DMS79 treated with DMSO at 0.1 percent for 48 hours (cell line): Measurements from ENCODE around the gene NKAIN2.

ENCODE experiments used
- DNase-seq: peaks from one replicate; lab custom pipeline; 2025; lab: John Stamatoyannopoulos, UW

NKAIN2 gene

DNA sequence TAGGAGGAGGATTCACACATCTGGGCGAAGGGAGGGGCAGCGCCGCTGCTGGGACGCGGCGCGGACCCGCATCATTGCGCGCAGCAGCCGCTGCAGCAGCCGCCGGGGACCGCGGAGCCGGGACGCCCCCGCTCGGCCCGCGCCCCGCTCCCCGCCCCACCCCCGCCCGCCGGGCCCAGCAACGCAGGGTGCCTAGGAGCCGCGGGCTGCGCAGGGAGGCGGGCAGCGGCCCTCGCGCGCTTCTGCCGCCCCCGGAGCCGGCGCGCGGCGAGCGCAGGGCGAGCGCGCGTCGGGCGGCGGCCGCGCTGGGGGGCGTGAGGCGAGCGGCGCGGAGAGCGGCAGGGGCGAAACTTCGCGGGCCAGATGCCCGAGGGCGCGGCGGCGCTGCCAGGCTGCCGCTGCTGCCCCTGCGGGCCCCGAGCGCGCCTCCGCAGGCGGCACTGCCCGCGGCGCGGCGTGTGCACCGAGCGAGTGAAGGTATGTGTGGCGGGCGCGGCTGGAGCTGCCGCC lies at the start of gene NKAIN2:
Gene NKAIN2, plus strand, starts transcription at position 362 of the 510 bp plus-strand sequence.
- no peak for DNase-seq

DNA sequence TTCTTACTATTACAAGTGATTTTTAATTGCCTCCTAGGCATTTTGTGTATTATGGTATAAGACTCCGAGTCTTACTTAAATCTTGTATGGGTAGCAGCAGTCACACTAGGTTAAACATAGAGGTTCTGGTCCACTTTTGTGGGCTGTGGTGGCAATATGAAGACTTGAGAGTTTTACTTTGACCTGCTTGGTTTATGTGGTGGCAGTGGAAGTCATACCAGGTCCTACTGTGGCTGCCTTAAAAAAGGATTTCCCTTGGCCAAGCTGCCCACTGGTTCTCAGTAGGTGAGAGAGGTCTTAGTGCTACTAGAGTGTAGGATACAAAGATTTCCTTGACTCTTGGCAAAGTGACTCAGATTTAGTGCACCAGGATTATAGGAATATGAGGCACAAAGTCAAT lies 44.2 kb upstream of the NKAIN2 start:
- no peak for DNase-seq

DNA sequence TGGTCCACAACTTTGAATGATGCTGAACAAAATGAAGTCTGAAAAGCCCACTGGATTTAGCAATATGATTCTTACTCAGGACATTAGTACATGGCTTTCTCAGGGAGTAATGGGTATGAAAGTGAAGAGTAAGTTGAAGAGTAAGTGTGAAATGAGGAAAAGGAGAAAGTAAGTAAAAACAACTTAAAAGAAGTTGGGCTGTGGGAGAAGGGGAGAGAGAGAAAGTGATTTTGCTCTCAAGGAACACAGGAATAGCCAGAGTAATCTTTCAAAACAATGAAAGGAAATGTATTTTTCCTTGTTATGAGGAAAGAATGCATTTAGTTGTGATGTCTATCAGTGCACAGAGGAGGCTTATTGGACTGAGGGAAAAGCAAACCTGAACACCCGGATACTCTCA lies 39.8 kb upstream of the NKAIN2 start:
- DNase-seq: no peak

DNA sequence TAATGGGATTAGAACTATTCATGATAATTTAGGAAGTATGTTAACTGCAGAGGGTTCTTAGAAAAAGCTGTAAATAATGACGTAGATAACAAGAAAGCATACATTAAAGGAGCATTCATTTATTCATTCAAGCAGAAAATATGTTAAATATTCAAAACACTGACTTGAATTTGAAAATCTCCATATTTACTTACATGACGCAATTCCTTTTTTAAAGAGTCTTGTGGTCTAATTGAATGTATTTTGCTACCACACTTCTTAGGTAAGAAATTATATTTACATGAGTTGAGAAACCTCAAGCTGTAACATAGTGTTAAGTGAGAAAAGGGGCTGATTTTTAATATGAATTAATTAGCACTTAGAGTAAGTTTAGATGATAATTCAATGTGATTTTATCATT lies 38.9 kb upstream of the NKAIN2 start:
- DNase-seq: no peak

DNA sequence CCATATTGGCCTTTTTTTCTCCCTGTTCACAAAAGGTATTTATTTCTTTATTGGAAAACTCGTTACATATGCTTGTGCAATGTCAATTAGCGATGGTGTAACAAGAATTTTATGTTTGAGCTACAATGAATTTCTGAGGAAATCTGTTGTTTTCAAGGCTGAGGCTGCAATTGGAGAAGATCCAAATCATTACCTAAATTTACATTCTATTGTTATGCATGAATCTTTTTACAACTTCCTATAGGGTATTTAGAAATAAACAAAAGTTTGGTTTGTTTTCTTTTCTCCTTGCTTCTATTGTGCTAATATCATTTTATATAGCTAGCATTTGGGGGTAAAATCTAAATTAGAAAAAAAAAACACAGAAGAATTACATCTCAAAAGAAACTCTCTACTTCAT lies 34.7 kb upstream of the NKAIN2 start:
- no peak for DNase-seq

DNA sequence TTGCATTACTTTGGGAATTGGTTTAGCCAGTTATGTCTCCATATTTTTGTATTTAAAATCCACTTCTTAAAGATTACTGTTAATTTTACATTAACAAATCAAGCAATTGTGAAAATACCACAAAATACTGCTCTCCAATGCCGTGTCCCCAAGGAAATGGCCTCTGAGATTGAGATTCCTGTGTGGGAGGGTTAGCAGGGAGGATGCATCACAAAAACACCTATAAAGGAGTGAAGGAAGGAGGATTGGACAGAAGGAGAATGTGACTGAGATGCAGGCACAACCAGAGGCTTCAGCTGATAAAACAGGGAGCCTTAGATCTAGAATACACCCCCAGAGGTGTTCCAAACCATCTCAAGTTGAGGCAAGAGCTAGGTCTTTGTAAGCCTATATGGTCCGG lies 34.2 kb upstream of the NKAIN2 start:
- no peak for DNase-seq

DNA sequence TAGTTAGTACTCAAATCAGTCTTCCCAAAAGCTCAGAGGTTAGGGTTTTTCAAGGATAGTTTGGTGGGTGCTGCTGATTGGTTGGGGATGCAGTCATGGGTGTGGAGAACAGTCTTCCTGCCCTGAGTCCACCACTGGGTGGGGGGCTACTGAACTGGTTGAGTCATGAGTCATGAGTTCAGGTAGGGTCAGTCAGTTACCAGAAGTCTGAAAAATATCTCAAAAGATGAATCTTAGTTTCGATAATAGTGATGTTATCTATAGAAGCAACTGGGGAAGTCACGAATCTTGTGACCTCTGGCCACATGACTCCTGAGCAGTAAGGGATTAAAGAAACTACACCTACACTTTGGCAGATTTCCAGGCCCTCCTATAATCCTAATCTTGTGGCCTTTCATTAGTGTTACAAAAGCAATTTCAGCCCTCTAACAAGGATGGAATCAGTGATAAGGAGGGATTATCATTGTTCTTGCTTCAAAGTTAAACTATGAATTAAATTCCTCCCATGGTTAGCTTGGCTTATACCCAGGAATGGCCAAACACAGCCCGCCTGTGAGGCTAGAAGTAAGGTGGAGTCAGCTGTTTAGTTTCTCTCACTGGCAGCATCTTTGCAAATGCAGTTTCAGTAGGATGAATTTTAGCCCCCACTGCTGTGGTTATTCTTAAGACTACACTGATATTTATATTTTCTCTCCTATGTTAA lies 33.3 kb upstream of the NKAIN2 start:
- DNase-seq: no peak

DNA sequence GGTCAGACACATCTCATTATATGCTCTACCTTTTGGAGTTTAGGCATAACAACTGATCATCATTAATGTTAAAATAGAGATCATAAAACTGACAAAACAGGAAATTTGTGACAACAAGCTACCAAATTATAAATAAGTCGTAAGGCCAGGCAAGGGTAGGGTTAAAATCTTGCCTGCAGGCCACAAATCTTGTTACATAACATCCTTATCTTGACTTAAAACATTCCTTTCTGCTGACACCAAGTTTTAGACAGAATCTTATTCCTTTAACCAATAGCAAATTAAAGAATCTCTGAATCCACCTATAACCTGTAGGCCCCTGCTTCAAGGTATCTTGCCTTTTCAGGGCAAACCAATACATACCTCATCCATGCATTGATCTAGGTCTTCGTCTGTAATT lies 32.5 kb upstream of the NKAIN2 start:
- no peak for DNase-seq

DNA sequence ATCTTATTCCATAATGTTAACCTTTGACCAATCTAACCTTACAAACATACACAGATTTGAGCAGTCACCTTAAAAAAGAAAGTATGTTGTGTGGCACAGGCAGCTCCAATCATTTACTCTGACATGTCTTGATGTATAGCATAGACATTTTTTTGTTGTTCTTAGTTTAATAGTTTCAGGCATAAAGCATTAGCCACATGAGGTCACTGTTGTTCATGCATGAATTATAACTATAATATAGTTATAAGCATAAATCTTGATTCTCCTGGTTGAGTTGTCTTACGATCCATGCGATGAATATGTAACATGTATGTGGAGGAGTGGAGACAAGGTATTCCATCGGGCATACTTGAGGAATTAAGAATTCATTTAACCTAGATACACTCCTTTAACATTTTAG lies 26.1 kb upstream of the NKAIN2 start:
- DNase-seq: peak; percentile 9

DNA sequence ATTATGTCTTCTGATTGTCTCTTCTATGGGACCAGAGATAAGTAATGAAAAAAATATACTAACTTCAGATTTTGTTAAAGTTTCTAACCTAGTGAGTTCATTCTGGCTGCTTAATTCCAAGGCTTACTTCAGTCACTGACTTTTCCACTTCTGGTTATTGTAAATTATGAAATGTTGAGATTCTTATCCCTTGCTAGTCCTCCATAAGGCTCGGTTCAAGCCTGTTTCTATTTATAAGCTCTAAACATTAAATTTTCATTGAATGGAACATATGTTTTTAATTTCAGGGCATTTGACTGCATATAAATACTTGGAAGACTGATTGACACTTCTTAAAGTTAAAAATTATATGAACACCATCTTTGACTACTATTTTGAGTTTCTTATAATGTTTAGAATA lies 23.6 kb upstream of the NKAIN2 start:
- no peak for DNase-seq

DNA sequence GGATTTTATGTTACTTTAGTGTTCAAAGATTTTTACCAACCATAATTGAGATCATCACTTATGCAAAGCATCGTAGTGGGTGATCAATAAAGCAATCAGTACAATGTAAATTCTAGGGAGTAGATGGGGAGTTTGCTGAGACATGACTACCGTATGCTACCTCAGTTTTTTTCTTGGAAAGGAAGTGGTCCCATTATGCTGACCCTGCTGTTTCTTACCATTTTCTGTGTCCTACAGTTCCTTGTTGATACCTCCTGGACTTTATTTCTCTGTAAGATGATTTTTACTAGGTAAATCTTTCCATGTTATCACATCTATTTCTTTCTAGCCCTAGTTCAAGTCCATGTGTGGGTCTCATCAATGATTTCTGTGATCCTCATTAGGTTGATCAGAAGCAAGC lies 19.3 kb upstream of the NKAIN2 start:
- no peak for DNase-seq

DNA sequence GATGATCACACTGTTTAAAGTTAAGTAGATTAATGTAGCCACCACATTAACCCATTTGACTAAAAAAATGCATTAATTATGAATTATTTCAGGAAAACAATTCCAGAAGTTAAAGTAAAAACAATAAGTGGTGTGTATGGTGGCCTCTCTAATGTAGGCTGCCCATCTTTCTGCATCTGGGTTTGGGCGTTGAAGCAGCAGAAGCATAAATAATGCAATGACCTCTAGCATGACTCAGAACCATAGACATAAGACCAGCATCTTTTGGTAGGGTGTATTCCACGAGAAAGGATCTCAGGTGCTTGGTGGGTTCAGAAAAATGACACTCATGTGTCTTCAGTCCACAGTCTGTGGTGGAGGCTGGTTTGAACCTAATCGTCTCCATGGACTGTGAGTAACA lies 18.6 kb upstream of the NKAIN2 start:
- DNase-seq: no peak

DNA sequence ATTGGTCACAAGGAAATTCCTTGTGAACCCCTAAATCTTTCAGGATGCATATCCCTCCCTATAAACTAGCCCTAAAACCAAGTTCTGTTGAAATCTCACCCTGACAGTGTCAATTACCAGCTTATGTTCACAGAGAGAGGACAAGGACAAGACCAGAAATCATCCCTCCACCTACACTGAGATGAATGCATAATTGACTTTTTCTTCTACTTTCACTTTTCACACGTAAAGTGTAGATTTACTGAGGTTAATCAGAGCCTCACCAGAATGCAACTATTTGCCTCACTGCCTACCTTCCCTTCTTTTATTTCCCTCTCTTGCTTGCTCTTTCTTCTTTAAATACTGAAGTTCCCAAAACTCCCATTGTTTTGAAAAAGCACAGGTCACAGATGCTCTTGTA lies 15.3 kb upstream of the NKAIN2 start:
- DNase-seq: no peak

DNA sequence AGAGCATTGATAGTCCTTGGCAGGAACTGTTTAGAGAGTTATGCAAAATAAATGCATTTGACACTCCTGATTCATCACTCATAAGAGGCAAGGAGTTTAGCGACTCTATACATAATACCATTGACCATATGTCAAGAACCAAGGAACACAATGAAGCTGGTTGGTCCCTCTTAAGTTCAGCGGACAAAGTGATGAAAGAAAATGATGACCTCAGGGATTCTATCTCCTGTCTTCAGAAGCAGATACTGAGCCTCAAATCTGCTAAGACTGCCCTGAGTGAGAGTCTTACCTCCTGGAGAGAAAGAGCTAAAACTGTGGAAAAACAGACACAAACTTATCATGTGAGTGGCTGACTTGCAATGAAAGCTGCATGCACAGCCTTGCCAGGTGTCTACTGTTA lies 9.5 kb upstream of the NKAIN2 start:
- DNase-seq: no peak

DNA sequence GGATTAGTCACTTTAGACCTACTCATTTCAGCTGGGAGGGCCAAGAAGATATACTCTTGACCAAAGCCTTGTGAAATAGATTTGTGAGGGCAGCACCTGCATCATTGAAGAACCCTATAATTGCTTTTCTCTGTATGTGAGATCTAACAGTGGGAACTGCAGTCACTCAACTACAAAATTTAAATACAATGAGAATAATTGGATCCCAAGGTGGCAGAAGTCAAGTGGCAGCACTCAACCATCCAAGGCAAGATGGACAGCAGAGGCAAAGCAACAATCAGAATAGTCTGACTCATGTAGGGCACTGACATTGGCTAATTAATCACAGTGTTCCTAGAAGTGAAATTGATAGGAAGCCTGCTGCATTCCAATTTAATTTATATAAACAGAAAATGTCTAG lies 8.9 kb upstream of the NKAIN2 start:
- no peak for DNase-seq

DNA sequence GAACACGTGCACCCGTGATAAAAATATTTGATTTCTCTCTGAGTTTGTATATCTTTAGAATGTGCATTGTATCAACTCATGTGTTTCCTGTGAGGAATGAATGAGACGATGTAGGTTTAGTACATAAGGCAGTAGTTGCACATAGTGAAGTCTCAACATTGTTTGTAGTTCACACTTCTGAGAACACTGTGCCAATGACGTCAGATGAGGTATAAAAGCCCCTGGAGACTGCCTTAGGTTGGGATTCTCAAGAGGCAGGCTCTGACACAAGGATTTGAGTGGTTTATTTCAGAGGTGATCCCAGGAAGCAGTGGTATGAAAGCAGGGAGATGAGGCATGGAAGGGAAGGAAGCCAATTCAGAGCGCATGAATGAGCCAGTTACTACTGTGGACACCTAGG lies 2.6 kb upstream of the NKAIN2 start:
- no peak for DNase-seq

DNA sequence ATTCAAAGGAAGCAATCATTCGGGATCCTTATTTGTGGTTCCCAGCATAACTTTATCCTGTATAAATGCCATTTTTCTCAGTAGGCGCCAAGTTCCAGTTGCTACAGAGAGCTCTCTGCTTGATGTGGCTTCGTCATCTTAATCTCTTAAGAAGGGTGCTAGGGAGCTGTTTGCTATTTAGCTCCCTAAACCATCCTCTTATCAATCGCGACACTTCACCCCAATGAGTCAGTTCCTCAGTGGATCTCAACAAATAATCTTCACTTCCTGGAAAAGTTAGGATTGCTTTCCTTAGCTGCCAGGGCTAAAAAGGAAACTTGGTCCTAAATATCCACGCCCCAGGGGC lies 1.3 kb upstream of the NKAIN2 start:
- DNase-seq: peak; percentile 79

DNA sequence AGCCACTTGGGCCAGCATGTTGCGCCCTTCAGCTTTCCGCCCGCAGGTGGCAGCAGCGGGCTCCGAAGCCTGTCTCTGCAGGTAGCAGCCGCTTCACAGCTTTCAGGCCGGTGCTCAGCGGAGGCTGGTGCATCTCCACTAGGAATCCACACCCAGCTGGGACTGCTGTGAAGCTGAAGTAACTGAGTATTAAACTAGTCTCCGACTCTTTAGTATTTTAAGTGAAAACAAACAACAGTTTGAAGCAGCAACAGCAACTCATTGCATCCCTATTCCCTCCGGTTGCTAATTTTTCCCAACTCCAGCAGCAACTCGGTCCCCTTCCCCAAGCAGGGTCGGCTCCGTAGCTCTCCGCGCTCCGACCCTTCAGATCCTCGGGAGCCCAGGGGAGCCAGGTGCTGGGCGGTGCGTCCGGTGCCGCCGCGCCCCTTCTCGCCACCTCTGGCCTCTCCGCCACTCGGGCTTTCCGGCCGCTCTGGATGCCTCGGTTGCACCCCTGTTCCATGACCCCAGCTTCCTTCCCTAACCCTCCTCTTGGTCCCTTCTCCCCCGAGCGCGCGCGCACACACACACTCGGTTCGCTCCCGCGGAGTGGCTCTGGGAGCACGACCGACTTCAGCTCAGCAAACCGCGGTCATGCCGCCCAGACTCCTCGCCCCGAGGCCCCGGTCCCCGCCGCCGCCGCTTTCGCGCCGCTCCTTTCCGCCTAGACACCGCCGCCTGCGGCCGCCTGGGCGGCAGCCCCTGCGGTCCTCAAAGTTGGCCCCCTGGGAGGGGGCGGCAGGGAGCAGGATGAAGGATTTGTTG lies 765 bp upstream of the NKAIN2 start:
- DNase-seq: peak; percentile 85

DNA sequence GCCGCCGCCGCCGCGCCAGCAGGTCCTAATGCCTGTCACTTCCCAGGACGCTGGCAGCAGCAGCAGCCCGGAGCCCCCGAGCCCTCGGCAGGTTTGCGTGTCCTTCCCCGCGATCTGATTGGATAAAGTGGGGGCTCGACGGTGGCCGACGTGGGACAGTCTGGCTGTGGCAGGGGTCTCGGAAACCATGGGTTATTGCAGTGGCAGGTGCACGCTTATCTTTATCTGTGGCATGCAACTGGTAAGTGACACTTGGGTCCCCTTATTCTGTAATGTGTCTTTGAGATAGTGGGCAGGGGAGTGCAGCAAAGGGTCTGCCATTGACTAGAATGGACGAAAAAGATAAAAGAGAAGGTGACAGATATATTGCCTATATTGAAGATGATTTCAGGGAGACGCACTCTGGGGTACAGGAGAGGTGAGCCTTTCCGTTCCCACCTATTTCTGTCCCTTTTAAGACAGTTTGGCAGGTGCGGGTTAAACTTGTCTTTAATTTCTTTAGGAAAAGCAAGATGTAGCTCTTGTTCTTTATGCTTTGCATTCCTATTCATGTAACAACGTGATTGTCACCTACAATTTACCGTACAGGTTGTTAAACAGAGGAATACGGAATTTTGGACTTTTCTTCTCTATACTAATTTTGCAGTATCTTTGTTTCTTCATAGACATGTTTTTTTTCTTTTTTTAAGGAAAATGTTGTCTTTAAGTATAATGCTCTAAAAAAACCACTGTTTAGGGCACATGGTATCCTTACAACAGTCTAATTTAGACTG lies 535 bp downstream of the NKAIN2 start:
- DNase-seq: peak; percentile 81

DNA sequence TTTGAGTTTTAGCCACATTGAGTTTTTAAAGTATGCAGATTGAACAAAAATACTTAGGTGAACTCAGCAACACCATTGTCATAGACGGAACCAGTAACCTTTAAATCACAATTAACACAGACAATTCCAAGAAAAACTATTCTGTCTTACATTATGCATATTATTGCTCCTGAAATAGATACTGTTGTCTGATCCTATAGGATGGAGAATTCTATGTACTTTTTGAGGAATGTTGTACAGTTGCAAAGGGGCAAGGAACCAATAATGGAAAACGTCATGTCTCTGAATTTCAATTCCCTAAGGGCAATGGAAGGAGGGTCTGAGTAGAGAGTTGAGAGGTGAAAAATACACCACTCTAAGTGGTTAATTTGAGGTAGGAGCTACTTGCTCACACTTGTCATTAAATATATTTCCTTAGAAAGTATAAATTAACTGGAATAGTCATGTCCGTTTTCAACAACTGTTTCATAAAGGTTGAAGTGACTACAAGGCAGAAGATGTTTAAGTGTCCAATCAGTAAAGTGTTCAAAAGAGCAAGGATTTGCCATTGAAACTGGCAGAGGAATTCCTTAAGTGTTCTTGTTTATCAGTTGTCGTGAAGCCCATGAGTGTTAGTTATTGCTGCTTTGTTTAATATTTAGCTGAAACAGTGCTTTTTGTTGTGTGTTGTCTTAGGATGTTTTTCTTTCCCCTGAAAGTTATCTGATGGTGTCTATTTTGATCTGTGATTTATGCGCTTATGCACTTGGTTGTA lies 1.3 kb downstream of the NKAIN2 start:
- peak; percentile 92 for DNase-seq

DNA sequence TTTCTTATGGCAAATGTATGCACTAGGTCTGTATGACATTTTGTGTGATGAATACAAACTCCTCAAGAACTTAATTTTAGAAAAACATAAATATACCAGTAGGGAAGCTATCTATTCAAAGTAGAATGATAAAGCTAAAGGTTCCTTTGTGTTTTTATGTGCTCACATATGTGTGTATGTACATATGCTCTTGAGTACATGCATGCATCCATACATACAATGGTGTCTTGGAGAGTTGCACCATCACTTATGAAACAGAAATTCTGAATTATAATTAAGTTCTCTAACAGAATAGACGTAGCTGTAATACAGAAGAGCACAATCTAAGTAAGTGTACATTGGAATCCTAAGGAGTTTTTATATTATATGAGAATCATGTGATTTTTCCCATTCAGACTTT lies 2.3 kb downstream of the NKAIN2 start:
- DNase-seq: peak; percentile 80

DNA sequence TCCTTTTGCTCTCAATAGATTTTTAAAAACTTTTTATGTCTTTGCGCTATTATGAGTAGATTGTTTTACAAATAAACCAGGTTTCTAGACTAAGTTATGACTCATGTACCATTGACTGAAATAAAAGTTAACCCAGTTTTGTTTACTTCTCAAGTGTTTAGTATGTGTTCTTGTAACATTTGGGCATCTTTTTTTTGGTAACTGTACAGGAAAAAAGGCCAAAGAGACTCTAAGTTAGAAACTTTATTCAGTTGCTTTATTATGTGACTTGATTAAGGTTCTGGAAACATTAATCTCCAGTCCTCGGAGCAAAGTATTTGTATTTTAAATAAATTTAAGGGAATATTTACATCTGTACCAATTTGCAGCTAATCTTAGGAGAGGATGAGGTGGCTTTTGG lies 2.9 kb downstream of the NKAIN2 start:
- peak; percentile 80 for DNase-seq
